ENCODE measurements around the gene LYST. TPM values are rescaled to one million over a fixed set of nuclear protein-coding genes. Genes with fewer than 3 reads are reported as not detected.

The LYST gene
- total and polyA plus RNA-seq, 10 of the 15 experiments (the other 5 are each of a cell fraction or from before 2014, with no cell fraction given) = 3.3 to 28.1 (median 5.6) TPM

GRCh38 chr1:235888119-235888643 is 21.5 kb upstream of the LYST start (continued):
- TF ChIP-seq ZBTB11 (CRISPR knock-in tag; IDR thresholded peaks at IDR 0.05) (no peak), NR2F1 (conservative IDR thresholded peaks at IDR 0.05) (0 out of 2 replicates have a peak, but pooled peaks have one; percentile 13), MTA3 (IDR thresholded peaks at IDR 0.05; ENCODE audit: borderline replicate concordance, low read length) (peak; percentile 60), CHD4 (IDR thresholded peaks at IDR 0.05) (no peak), RELB (IDR thresholded peaks at IDR 0.05; ENCODE audit: low read depth) (peak; percentile 89), HSF1 (IDR thresholded peaks at IDR 0.05; ENCODE audit: low read depth, low read length) (no peak), ZBED1 (IDR thresholded peaks at IDR 0.05; ENCODE audit: borderline replicate concordance) (no peak), PBX3 (IDR thresholded peaks at IDR 0.05; ENCODE audit: insufficient replicate concordance, low read depth, low read length) (no peak), REST (IDR thresholded peaks at IDR 0.05; ENCODE audit: low read depth, low read length) (no peak), RAD51 (IDR thresholded peaks at IDR 0.05) (no peak), POLR2AphosphoS2 (IDR thresholded peaks at IDR 0.05; ENCODE audit: low read depth, low read length) (no peak), CREB1 (IDR thresholded peaks at IDR 0.05; ENCODE audit: low read depth) (peak; percentile 33; the same call in 1 of the 2 replicates), ETV6 (conservative IDR thresholded peaks at IDR 0.05 in 1 of 2, IDR thresholded peaks at IDR 0.05 in 1 of 2; ENCODE audit: borderline replicate concordance in 1 of 2, low read depth in 1 of 2) (peak in 1 of 2 experiments; percentile 78; a peak in 2 of 4 replicates), LARP7 (IDR thresholded peaks at IDR 0.05) (no peak), BHLHE40 (IDR thresholded peaks at IDR 0.05; ENCODE audit: borderline replicate concordance in 1 of 2, low read depth in 2 of 2, low read length in 1 of 2) (peak; percentile 17 to 40; a peak in 1 of 4 replicates), MYB (IDR thresholded peaks at IDR 0.05; ENCODE audit: borderline replicate concordance, low read depth, low read length) (no peak), ZNF207 (IDR thresholded peaks at IDR 0.05; ENCODE audit: borderline replicate concordance) (no peak)
